ENCODE measurements around the gene CACNG7.

GRCh38 chr19:53871454-53871853, 37.6 kb upstream of the CACNG7 start:
- TF ChIP-seq, protein P1, sequence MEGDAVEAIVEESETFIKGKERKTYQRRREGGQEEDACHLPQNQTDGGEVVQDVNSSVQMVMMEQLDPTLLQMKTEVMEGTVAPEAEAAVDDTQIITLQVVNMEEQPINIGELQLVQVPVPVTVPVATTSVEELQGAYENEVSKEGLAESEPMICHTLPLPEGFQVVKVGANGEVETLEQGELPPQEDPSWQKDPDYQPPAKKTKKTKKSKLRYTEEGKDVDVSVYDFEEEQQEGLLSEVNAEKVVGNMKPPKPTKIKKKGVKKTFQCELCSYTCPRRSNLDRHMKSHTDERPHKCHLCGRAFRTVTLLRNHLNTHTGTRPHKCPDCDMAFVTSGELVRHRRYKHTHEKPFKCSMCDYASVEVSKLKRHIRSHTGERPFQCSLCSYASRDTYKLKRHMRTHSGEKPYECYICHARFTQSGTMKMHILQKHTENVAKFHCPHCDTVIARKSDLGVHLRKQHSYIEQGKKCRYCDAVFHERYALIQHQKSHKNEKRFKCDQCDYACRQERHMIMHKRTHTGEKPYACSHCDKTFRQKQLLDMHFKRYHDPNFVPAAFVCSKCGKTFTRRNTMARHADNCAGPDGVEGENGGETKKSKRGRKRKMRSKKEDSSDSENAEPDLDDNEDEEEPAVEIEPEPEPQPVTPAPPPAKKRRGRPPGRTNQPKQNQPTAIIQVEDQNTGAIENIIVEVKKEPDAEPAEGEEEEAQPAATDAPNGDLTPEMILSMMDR (conservative IDR thresholded peaks at IDR 0.05; ENCODE audit: low read depth, low read length): no peak
- TF ChIP-seq EZH2 (IDR thresholded peaks at IDR 0.05; ENCODE audit: borderline replicate concordance, low read depth, low read length, poor library complexity, severe bottlenecking): no peak
